Lung (tissue), 12 donors: ENCODE measurements around the gene GRK2. TPM values are rescaled to one million over a fixed set of nuclear protein-coding genes. Genes with fewer than 3 reads are reported as not detected.

ENCODE experiments used
- ATAC-seq: fragments of 200-7000 bp; cut with Tn5 transposase; one replicate; pipeline ENCODE4 v1.9.1; 2020; ENCODE audit warnings: moderate number of reproducible peaks; ENCODE audit not compliant: insufficient read depth, low FRiP score
- DNase-seq, 3 donors: peaks; one replicate each; pipeline ENCODE4 v3.0.0-alpha.2; 2013 to 2017
- H3K27ac ChIP-seq, 2 donors: one replicate each; pipeline ENCODE4 v1.5.1; 2013; ENCODE audit warnings: mild to moderate bottlenecking in 2 of 2, moderate library complexity in 2 of 2, control low read depth in 1 of 2, inconsistent platforms in 1 of 2, low read depth in 1 of 2, low read length in 1 of 2
- H3K27me3 ChIP-seq, 3 donors: one replicate each; pipeline ENCODE4 v1.5.1; 2013; ENCODE audit warnings: low read length in 2 of 3; ENCODE audit not compliant: control insufficient read depth in 3 of 3, insufficient read depth in 3 of 3
- H3K36me3 ChIP-seq, 4 donors: one replicate each; pipeline ENCODE4 v1.5.1; 2013; ENCODE audit warnings: low read length in 4 of 4, mild to moderate bottlenecking in 1 of 4, moderate library complexity in 1 of 4; ENCODE audit not compliant: control insufficient read depth in 4 of 4, insufficient read depth in 4 of 4
- H3K4me1 ChIP-seq, 5 donors: one replicate each; pipeline ENCODE4 v1.5.1; 2013; ENCODE audit warnings: low read length in 5 of 5, mild to moderate bottlenecking in 2 of 5, moderate library complexity in 1 of 5; ENCODE audit not compliant: control insufficient read depth in 5 of 5, insufficient read depth in 5 of 5
- H3K4me3 ChIP-seq: one replicate; pipeline ENCODE4 v1.5.1; 2013; ENCODE audit warnings: mild to moderate bottlenecking, control low read depth, moderate library complexity
- H3K9ac ChIP-seq, 2 donors: one replicate each; pipeline ENCODE4 v1.5.1; 2013; ENCODE audit warnings: low read length in 2 of 2, control low read depth in 1 of 2; ENCODE audit not compliant: insufficient read depth in 1 of 2
- H3K9me3 ChIP-seq, 4 donors: one replicate each; pipeline ENCODE4 v1.5.1; 2013; ENCODE audit warnings: low read length in 3 of 4, mild to moderate bottlenecking in 1 of 4, moderate library complexity in 1 of 4; ENCODE audit not compliant: control insufficient read depth in 4 of 4, insufficient read depth in 3 of 4
- CTCF ChIP-seq: IDR thresholded peaks from 2 replicates; pipeline ENCODE4 v1.5.1; 2012; ENCODE audit warnings: mild to moderate bottlenecking; ENCODE audit errors: control extremely low read depth, extremely low read depth
- WGBS, 2 donors: extraction: QIAGEN DNeasy Blood & Tissue Kit; methylation state at CpG; one replicate each; pipeline ENCODE4 v1.1.7; 2013; 5-methylcytosine and 5-hydroxymethylcytosine counted together
- polyA plus RNA-seq, 2 donors: library from polyadenylated mRNA; stranded (reverse); fragments of 200-250 nt; gene quantifications; one replicate each; pipeline ENCODE4 v1.2.1, GENCODE V29; 2013
- total RNA-seq, 2 donors: library from RNA; depleted of rRNA in 1 of 2; stranded (reverse); fragments of >200 nt in 1 of 2; gene quantifications; one replicate each; pipeline ENCODE4 v1.2.1, GENCODE V29; 2014 to 2021
- donor health status: control.
- donor health status: control.
- donor health status: Bipolar disorder and iron deficiency.
- donor health status: healthy.
- donor health status: DM: yes; HTN: yes; CAD: no.

The GRK2 gene
- total and polyA plus RNA-seq, 4 donors, result 37.1 to 130 (median 97.5) TPM

DNA sequence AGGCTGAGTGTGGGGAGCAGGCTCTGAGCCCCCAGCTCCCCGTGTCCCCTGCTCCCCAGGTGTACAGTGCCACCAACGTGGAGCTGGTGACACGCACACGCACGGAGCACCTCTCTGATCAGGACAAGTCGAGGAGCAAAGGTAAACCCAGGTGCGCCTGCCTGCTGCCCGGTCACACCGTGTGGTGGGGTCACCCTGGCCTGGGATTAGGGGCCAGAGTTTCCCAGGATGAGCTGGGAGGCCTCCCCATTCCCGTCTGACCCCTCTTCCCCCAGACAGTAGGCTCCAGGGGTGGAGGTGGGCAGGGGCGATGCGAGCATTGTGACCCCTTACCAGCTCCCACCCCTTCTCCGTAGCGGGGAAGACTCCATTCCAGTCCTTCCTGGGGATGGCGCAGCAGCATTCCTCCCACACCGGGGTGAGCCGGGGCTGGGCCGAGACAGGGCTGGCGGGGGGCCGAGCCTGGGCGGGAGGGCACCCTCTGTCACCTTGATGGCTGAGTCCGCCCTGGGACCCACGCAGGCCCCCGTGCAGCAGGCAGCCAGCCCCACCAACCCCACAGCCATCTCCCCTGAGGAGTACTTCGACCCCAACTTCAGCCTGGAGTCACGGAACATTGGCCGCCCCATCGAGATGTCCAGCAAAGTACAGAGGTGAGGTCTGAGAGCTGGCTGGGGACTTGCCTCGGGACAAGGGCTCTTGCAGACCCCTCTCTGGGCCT lies 33.4 kb downstream of the GRK2 start:
- no peak for TF ChIP-seq CTCF
- 95% methylated on average over 28 to 29 of the region's 29 CpGs for WGBS, 2 donors
- H3K27me3 ChIP-seq, result no peaks in the 10 kb centered on the region

GRCh38 chr11:67300256-67300755 lies 34.0 kb downstream of the GRK2 start:
- Histone ChIP-seq H3K4me3 (no peak overlapping the region), H3K9me3 (peaks cover 0 to 4% (median 0%) of the 10 kb centered on the region in 4 donors), H3K27ac (no peak overlapping the region), H3K36me3 (peaks cover 0 to 38% (median 21%) of the 10 kb centered on the region in 4 donors), H3K4me1 (peaks cover 0 to 28% (median 7%) of the 10 kb centered on the region in 5 donors), H3K27me3 (no peaks in the 10 kb centered on the region), H3K9ac (no peak overlapping the region)
- no peak for DNase-seq
- ATAC-seq, result no peak
- WGBS, 2 donors, result 94 to 95% methylated on average over 13 of the region's 13 CpGs
- no peak for TF ChIP-seq CTCF

More for the DNA sequence above, 33.4 kb downstream of the GRK2 start:
- Histone ChIP-seq H3K36me3 (peaks cover 0 to 43% (median 22%) of the 10 kb centered on the region in 4 donors), H3K4me3 (no peak overlapping the region), H3K9me3 (peaks cover 0 to 4% (median 0%) of the 10 kb centered on the region in 4 donors), H3K4me1 (peaks cover 0 to 25% (median 7%) of the 10 kb centered on the region in 5 donors), H3K27ac (no peak overlapping the region), H3K9ac (no peak overlapping the region)
- no peak for DNase-seq
- no peak for ATAC-seq

DNA sequence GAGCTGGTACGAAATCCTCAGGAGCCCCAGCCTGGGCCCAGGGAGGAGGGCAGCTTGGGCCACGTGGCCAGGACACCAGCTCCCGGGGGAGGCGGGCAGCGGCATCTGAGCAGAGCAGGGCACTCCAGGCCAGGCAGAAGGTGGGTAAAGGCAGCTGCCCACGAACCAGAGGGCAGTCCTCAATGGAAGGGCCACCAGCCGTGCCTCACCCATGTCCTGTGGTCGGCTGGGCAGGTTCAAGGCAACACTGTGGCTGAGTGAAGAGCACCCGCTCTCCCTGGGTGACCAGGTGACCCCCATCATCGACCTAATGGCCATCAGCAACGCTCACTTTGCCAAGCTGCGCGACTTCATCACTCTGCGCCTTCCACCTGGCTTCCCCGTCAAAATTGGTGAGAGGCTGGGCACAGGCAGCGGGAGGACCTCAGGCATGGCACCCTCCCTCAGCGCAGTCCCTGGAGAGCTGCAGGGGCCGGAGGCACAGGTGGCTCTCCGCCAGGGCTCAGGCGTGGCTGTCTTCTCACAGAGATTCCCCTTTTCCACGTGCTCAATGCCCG lies 34.6 kb downstream of the GRK2 start:
- WGBS, 2 donors, result 92% methylated on average over 22 of the region's 22 CpGs
- no peak for TF ChIP-seq CTCF
- no peak overlapping the region for H3K27ac ChIP-seq
- peaks cover 0 to 28% (median 7%) of the 10 kb centered on the region in 5 donors for H3K4me1 ChIP-seq
- no peak for ATAC-seq
- peaks cover 0 to 32% (median 18%) of the 10 kb centered on the region in 4 donors for H3K36me3 ChIP-seq
- no peak overlapping the region for H3K4me3 ChIP-seq
- H3K27me3 ChIP-seq, result no peaks in the 10 kb centered on the region
- no peaks in the 10 kb centered on the region for H3K9me3 ChIP-seq
- H3K9ac ChIP-seq, result no peak overlapping the region
- no peak for DNase-seq
